Measurements from ENCODE around the gene CD99.

- no peak for TF ChIP-seq CTCF (IDR thresholded peaks at IDR 0.05; ENCODE audit: low read depth, low read length, missing input control)
- no peak for TF ChIP-seq YY1 (IDR thresholded peaks at IDR 0.05)
- no peak for TF ChIP-seq TAF1 (conservative IDR thresholded peaks at IDR 0.05)
- no peak for TF ChIP-seq REST (IDR thresholded peaks at IDR 0.05)
- no peak for TF ChIP-seq JUND (IDR thresholded peaks at IDR 0.05)
- no peak for TF ChIP-seq RAD21 (IDR thresholded peaks at IDR 0.05)
These were observed 17.6 kb downstream of the CD99 start for GRCh38 chrX:2708592-2709188.

All from liver (tissue), 3 donors.